T-helper 2 cell (primary cell): ENCODE results near the gene PITPNM3.
A peak's percentile ranks its signal among the peaks of the same experiment; 100 is the strongest.
"Not testable (repeated sequence)": the region's sequence is repeated elsewhere in the genome, so short reads cannot be mapped to it uniquely, and the experiment has no call there.

ENCODE experiments used
- DNase-seq, 5 experiments: peaks; one replicate each; pipeline versions ENCODE4 v3.0.0 to v3.0.0-alpha.2; 2012 to 2022

PITPNM3 gene

GRCh38 chr17:6497496-6498221 lies 58.7 kb downstream of the PITPNM3 start:
- no peak for DNase-seq

GRCh38 chr17:6496640-6497441 lies 59.5 kb downstream of the PITPNM3 start:
- DNase-seq: no peak

- DNase-seq: no peak
These were observed 60.3 kb downstream of the PITPNM3 start for GRCh38 chr17:6496116-6496481.

DNA sequence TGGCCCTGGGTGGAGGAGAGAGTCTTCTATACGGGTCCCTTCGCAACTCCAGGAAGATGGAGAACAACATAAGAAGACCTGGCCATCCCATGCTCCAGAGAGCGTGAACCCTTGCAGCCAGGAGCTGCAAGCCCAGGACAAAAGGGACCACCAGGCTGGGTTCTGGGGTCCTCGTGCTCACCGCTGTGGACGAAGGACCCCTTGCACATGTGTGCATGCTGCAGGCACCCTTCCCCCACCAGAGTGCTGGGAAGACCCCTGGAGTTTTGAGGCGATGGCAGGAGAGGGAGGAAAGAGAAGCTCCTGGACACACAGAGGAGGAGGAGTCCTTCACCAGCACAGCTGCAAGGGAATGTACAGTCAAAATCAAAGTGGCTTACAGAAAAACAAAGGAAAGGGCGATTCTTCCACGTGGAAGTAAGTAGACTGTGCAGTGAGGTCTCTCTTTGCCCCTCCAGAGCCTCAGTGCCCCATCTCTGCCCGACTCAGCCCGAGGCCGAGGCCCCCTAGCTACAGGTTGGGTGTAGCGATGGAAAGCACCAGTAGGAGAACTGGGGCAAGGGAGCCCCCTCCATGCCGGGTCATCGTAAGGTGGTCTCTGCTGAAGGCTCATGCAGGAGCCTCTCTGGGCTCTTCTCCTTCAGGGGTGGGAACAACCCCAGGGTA lies 60.8 kb downstream of the PITPNM3 start:
- no peak for DNase-seq

DNA sequence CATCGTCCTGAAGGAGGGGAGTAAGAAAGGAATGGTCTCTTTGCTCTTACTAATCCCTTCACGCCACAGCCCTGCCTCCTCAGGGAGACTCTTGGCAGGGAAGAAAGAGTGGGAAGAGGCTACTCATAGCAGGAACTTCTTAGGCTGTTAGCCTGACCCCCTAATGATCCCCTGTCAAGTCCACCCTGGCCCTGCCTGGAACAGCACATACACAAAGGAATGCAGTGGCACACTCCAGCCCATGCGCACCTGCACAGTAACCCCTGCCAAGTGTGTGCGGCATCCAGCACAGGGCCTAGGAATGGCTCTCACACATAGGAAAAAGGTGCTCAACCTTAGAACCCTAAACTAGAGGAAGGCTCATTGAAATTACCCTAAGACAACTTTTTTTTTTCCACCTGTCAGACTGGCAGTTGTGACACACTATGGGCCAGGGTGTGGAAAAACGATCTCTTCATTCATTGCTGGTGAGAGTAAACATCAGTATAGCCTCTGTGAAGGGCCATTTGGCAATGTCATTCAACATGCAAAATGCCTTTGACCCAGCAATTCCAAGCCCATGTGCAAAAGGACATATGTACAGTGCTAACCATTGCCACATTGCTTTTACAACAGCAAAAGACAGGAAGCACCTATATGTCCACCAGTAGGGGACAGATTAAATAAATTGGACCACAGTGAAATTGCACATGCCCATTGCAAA lies 62.0 kb downstream of the PITPNM3 start:
- no peak for DNase-seq

DNA sequence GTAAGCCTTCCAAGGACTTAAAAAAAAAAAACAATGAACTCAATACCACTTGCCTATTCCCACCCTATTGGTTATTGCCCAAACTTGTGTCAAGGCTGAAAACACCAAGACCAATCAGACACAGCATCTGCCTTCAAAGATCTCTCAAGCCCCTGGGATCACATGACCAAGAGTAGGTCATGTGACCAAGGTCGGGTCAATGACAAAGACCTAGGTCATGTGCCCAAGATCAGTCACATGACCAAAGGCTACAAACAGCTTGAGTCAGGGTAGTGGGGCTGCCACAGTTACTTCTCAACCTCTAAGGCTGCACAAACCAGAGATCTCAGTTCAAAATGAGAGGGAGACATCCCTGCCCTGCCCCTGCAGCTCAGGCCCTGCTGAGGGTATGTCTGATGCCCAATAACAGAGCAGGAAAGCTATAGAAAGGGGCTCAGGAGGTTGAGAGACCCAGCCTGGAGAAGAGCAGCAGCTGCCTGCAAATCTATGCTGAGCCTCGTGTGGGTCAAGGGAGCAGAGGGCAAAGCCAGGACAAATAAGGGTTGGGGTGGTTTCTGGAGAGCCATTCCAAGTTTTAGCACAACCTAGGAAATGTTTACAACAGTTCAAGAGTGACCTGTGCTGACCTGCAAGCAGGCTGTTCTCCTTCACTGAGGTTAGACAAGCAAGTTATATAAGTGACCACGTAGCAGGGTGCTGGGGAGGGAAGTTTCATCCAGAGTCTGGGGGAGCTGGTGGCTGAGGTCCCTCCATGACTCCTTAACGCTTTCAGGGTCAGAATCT lies 63.3 kb downstream of the PITPNM3 start:
- DNase-seq: peak in 1 of 5 experiments; percentile 11

DNA sequence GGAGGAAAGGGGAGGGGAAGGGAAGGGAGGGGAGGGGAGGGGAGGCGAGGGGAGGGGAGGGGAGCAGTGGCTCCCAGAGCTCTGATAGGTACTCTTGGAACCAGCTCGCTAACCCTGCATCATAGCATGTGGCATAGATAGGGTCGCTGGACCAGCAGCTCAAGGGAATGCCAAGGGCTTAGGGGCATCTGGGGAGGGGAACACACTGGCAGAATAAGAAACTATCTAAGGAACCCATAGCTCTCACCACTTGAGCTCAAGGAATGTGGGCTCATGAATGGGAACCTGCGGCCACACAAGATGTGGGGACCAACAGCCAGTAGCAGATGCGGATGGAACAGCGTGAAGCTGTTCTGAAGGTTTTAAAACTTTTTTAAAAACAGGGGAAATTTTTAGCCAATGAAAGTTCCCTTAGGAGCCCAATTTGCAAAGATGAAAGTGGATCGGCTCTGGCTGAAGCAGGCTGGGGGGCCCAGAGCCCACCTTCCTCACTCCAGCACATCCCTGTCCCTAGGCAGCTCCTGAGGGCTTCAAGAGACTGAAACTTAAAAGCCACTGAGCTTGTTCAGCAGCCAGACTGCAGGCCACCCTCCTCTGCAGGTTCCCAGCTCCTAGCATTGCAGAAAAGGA lies 65.2 kb downstream of the PITPNM3 start:
- DNase-seq: no peak

GRCh38 chr17:6489016-6489550 lies 67.3 kb downstream of the PITPNM3 start:
- no peak for DNase-seq

GRCh38 chr17:6488008-6488539 lies 68.3 kb downstream of the PITPNM3 start:
- no peak for DNase-seq

DNA sequence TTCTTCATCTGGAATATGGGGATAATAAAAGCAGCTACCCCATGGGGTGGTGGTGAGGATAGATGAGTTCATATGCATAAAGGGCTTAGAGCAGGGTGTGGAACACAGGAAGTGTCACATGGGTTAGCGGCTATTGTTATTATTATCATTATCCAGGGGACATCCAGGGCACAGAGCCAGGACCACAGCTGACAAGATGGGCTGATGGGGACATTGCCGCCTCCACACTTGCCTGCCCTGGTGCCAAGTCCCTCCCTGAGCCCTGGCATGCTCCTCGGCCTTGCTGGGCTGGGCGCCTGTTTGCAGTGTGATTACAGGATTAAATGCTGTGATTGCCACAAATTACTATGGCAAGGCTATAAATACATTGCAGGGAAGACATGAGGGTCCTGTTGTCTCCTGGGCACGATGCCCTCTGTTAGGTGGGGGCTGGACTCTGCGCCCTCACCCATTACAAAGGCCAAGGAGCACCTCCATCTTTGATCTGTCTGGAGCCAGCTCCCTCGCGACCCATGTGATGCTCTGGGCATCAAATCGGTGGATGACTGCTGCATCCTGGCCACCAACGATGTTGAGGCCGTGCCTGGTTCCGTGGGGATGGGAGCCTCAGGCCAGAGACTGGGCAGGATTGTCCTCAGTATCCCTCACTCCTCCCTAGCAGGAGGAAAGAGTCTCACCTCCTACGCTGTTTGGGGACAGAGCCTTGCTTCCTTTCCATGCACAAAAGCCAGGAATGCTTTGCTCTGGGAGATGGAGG lies 68.9 kb downstream of the PITPNM3 start:
- no peak for DNase-seq

DNA sequence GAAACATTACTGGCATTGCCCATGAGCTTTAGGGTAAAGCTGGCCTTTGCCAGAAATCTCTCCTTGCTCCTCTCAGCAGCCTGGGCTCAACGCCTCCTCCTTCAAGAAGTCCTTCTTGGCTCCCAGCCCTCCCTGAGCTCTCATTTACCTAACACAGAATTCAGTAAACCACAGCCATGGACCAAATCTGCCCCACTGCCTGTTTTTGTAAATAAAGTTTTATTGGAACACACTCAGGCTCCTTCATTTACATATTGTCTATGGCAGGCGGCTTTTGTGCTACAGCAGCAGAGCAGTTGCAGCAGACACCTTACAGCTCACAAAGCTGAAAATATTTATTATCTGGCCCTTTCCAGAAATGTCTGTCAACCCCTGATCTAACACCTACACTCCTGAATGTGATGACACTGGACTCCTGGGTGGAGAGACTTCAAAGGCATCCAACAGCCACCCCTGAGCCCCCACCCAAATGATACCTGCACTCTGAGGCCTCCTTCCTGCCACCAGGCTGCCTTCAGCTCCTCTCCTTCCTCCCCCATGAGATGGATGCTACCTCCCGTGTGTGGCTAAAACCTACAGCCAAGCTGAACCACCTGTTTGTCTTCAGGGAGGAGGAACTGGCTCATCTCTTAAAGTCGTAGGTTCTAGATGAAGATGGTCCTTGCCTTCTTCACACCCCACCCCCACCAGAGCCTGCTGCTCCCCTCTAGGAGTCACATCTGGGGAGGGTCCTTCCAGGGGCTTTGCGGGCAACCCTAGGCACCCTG lies 70.5 kb downstream of the PITPNM3 start:
- no peak for DNase-seq

GRCh38 chr17:6483507-6483906 lies 72.8 kb downstream of the PITPNM3 start:
- DNase-seq: no peak

GRCh38 chr17:6482796-6483195 lies 73.6 kb downstream of the PITPNM3 start:
- DNase-seq: not testable (repeated sequence)

- DNase-seq: no peak
These were observed 74.3 kb downstream of the PITPNM3 start for GRCh38 chr17:6482105-6482455.

DNA sequence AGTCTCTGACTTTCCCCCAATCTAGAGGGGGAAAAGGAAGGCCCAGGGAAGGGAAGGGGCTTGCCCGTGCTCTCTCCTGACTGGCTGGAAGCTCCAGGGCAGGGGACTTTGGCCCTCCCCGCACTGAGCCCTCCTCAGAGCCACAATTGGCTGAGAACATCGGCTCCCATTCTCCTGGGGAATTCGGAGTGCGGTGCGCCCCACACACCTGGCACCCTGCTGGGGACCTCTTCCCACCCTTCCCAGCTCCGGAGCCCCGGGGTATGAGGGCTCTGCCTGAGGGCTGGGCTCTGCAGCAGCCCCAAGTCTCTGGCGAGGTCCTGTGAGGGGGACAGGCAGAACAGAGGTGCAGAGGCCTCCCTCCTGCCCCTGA lies 76.1 kb downstream of the PITPNM3 start:
- DNase-seq: no peak

DNA sequence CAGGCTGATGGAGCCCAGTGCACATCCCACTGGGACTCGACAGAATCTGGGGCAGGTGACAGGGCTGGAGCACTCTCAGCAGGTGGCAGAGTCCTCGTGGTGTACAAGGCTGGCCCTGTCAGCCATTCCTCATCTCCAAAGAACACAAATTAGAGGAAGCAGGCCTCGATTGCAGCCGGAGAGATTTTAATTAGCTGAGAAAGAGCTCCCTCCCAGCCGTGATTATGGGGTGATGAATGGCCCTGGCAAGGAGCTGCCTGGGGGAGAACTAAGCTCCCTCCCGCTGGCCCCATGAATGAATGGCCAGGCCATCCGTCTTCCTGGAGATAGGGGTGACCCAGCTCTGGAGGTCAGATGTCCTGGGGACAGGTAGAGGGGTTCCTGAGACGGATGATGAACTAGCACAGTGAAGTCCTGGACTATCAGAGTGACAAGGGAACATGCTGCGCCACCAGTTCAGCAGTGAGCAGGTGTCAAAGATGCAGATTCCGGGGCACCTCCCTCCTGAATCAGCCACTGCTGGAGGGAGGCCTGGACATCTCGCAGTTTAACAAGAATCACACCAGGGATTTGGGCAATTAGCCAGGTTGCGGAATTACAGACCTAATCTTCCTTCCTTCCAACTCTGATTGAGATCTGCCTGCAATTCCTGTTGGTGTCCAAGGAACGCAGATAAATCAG lies 76.6 kb downstream of the PITPNM3 start:
- no peak for DNase-seq

- no peak for DNase-seq
These were observed 77.9 kb downstream of the PITPNM3 start for GRCh38 chr17:6478486-6478885.

GRCh38 chr17:6477831-6478383 lies 78.4 kb downstream of the PITPNM3 start:
- DNase-seq: no peak

- no peak for DNase-seq
These were observed 79.6 kb downstream of the PITPNM3 start for GRCh38 chr17:6476810-6477179.
